ENCODE results near the gene ANK3. TPM values are rescaled to one million over a fixed set of nuclear protein-coding genes. Genes with fewer than 3 reads are reported as not detected.

Gene ANK3
- total and polyA plus RNA-seq, 2 experiments from 2014 or later = 46.5 to 85.2 TPM

DNA sequence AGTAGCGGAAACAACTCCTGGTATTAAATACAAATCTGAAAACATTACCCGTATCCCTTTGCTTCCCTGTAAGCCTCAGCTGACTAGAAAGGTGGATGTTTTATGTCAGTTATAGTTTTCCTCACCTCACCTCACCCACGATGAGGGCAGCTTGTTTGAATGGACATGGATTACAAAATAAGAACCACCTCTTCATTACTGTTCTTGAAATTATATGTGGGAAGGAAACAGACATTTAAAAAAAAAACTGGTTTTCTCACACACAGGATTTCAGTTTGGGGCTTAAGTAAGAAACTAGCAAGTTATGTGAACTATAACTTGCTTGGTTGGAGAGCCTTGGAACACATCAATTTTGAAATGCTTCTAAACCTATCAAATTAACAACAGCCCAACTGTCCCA, 250.4 kb downstream of the ANK3 start (continued):
- TF ChIP-seq, protein P1, sequence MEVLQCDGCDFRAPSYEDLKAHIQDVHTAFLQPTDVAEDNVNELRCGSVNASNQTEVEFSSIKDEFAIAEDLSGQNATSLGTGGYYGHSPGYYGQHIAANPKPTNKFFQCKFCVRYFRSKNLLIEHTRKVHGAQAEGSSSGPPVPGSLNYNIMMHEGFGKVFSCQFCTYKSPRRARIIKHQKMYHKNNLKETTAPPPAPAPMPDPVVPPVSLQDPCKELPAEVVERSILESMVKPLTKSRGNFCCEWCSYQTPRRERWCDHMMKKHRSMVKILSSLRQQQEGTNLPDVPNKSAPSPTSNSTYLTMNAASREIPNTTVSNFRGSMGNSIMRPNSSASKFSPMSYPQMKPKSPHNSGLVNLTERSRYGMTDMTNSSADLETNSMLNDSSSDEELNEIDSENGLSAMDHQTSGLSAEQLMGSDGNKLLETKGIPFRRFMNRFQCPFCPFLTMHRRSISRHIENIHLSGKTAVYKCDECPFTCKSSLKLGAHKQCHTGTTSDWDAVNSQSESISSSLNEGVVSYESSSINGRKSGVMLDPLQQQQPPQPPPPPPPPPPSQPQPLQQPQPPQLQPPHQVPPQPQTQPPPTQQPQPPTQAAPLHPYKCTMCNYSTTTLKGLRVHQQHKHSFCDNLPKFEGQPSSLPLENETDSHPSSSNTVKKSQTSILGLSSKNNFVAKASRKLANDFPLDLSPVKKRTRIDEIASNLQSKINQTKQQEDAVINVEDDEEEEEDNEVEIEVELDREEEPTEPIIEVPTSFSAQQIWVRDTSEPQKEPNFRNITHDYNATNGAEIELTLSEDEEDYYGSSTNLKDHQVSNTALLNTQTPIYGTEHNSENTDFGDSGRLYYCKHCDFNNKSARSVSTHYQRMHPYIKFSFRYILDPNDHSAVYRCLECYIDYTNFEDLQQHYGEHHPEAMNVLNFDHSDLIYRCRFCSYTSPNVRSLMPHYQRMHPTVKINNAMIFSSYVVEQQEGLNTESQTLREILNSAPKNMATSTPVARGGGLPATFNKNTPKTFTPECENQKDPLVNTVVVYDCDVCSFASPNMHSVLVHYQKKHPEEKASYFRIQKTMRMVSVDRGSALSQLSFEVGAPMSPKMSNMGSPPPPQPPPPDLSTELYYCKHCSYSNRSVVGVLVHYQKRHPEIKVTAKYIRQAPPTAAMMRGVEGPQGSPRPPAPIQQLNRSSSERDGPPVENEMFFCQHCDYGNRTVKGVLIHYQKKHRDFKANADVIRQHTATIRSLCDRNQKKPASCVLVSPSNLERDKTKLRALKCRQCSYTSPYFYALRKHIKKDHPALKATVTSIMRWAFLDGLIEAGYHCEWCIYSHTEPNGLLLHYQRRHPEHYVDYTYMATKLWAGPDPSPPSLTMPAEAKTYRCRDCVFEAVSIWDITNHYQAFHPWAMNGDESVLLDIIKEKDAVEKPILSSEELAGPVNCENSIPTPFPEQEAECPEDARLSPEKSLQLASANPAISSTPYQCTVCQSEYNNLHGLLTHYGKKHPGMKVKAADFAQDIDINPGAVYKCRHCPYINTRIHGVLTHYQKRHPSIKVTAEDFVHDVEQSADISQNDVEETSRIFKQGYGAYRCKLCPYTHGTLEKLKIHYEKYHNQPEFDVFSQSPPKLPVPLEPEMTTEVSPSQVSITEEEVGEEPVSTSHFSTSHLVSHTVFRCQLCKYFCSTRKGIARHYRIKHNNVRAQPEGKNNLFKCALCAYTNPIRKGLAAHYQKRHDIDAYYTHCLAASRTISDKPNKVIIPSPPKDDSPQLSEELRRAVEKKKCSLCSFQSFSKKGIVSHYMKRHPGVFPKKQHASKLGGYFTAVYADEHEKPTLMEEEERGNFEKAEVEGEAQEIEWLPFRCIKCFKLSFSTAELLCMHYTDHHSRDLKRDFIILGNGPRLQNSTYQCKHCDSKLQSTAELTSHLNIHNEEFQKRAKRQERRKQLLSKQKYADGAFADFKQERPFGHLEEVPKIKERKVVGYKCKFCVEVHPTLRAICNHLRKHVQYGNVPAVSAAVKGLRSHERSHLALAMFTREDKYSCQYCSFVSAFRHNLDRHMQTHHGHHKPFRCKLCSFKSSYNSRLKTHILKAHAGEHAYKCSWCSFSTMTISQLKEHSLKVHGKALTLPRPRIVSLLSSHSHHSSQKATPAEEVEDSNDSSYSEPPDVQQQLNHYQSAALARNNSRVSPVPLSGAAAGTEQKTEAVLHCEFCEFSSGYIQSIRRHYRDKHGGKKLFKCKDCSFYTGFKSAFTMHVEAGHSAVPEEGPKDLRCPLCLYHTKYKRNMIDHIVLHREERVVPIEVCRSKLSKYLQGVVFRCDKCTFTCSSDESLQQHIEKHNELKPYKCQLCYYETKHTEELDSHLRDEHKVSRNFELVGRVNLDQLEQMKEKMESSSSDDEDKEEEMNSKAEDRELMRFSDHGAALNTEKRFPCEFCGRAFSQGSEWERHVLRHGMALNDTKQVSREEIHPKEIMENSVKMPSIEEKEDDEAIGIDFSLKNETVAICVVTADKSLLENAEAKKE (CRISPR knock-in tag; IDR thresholded peaks at IDR 0.05) = no peak
- TF ChIP-seq JUNB (IDR thresholded peaks at IDR 0.05; ENCODE audit: unreplicated experiment) = no peak
- TF ChIP-seq, protein P2, sequence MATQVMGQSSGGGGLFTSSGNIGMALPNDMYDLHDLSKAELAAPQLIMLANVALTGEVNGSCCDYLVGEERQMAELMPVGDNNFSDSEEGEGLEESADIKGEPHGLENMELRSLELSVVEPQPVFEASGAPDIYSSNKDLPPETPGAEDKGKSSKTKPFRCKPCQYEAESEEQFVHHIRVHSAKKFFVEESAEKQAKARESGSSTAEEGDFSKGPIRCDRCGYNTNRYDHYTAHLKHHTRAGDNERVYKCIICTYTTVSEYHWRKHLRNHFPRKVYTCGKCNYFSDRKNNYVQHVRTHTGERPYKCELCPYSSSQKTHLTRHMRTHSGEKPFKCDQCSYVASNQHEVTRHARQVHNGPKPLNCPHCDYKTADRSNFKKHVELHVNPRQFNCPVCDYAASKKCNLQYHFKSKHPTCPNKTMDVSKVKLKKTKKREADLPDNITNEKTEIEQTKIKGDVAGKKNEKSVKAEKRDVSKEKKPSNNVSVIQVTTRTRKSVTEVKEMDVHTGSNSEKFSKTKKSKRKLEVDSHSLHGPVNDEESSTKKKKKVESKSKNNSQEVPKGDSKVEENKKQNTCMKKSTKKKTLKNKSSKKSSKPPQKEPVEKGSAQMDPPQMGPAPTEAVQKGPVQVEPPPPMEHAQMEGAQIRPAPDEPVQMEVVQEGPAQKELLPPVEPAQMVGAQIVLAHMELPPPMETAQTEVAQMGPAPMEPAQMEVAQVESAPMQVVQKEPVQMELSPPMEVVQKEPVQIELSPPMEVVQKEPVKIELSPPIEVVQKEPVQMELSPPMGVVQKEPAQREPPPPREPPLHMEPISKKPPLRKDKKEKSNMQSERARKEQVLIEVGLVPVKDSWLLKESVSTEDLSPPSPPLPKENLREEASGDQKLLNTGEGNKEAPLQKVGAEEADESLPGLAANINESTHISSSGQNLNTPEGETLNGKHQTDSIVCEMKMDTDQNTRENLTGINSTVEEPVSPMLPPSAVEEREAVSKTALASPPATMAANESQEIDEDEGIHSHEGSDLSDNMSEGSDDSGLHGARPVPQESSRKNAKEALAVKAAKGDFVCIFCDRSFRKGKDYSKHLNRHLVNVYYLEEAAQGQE (IDR thresholded peaks at IDR 0.05; ENCODE audit: unreplicated experiment) = no peak

DNA sequence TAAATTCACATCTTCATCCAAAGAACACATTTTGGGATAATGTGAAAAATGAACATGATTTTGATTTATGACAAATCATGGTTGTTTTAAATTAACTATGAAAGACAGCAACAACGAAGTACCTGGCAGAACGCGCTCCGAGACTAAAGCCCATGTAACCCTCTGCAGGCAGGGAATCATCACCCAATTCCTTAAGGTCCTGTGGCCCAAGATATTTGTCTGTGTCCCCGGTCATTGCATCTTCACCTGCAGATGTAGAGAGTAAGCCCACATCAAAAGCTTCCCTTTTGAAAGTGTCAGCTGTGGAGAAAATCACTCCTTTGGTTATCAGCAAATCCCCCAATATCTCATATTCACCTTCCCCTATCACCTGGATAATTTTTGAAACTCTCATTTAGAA, 250.8 kb downstream of the ANK3 start:
- Histone ChIP-seq H3K27me3 (ENCODE audit: insufficient read depth) (no peaks in the 10 kb centered on the region), H3K27ac (ENCODE audit: low read depth) (peak overlapping the region; percentile 92), H3K36me3 (ENCODE audit: insufficient read depth) (no peaks in the 10 kb centered on the region), H4K20me1 (replicated peaks; ENCODE audit: insufficient read depth) (no peaks in the 10 kb centered on the region), H3K79me2 (replicated peaks; ENCODE audit: insufficient read depth) (peaks cover 18% of the 10 kb centered on the region), H3K4me3 (peak overlapping the region; percentile 48), H3F3A (replicated peaks; ENCODE audit: low read depth) (no peaks in the 10 kb centered on the region), H2AFZ (no peak overlapping the region), H3K4me2 (peak overlapping the region; percentile 61), H3K9me2 (ENCODE audit: insufficient read depth) (no peaks in the 10 kb centered on the region), H3K4me1 (ENCODE audit: insufficient read depth) (peaks cover 18% of the 10 kb centered on the region)
- Mint-ChIP-seq H3K9me3 (no peaks in the 10 kb centered on the region), H3K27ac (no peak overlapping the region), H3K36me3 (ENCODE audit: low read depth) (peaks cover 4% of the 10 kb centered on the region; the same call in 1 of the 3 replicates), H3K4me1 (peaks cover 19% of the 10 kb centered on the region), H3K27me3 (ENCODE audit: insufficient read depth, low read depth, poor library complexity) (no peaks in the 10 kb centered on the region), H3K4me3 (no peak overlapping the region)
- DNase-seq (ENCODE audit: low spot score) (peak; percentile 38), ATAC-seq (peak; percentile 7; the same call in 1 of the 3 replicates)
- no peak for TF ChIP-seq EZH2 (IDR thresholded peaks at IDR 0.05; ENCODE audit: low read depth, unreplicated experiment)

Measured in GM23338 (cell line).